Fibroblast of skin of right quadriceps (primary cell): Measurements from ENCODE around the gene NUP62CL.
"Not testable (repeated sequence)": the region's sequence is repeated elsewhere in the genome, so short reads cannot be mapped to it uniquely, and the experiment has no call there.

Source experiments
- DNase-seq: peaks from one replicate; pipeline ENCODE4 v3.0.0-alpha.2; 2013

Gene NUP62CL

DNA sequence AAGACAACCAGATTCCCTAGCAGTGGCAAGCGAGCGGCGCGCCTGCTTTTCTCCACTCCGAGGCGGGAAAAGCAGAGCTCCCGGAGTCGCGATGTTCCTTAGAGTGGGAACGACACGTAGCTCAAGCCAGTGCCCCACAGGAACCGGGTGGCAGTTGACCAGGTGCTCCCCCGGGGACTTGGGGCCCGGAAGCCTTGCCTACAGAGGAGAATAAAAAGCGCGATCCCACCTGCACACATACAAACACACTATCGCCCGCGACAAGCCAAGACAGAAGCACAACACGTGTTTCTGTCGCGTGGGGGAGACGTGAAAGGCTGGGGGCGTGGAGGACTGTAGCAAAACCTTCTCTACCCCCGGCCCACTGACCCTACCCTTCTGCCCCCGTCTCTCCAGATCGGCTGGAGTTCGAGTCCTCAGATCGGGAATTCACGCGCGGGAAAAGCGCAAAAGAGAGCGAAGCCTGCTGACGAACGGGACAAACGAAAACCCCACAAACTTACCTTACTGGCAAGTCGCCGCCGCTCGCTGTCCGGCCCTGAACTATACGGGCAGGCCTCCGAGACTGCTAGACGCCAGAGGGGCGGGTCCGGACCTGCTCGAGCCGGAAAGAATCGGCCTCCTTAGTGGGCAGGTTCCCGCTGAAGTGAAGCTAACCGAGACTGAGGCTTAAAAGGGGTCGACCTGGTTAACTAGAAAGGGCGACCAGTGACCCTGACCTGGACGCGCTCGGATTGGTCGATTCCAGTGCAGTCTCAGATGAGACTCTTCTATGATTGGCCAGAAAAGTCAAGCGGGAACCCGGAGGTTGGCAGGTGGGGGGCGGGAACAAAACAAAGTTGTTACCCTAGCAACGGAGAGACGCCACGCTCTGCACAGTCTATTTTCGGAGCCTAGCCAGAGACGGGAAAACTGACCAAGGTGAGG is at the start of gene NUP62CL, which contains the start of gene DNAAF6:
Gene NUP62CL, minus strand, starts transcription at position 664 of the 927 bp plus-strand sequence. CDS start 31,287 bp downstream, outside the sequence.
Gene DNAAF6, plus strand, starts transcription at position 842 of the 927 bp plus-strand sequence. CDS start 6,265 bp downstream, outside the sequence.
- DNase-seq = peak; percentile 16

DNA sequence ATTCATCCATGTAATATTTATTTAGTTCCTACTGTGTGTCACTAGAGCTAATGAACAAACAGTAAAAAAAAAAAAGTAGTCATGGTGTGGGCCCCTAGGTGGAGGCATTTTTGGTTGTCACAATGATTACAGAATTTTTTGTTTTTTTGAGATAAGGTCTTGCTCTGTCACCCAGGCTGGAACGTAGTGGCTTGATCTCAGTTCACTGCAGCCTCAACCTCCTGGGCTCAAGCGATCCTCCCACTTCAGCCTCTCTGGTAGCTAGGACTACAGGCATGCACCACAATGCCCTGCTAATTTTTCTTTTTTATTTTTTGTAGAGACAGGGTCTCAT is 22.2 kb upstream of the NUP62CL start:
- DNase-seq = no peak

- DNase-seq = no peak
Measured at GRCh38 chrX:107227780-107228485, 21.7 kb upstream of the NUP62CL start.

- DNase-seq = no peak
Measured at GRCh38 chrX:107226757-107227156, 20.5 kb upstream of the NUP62CL start.

- DNase-seq = no peak
Measured at GRCh38 chrX:107213477-107213876, 7.2 kb upstream of the NUP62CL start.

DNA sequence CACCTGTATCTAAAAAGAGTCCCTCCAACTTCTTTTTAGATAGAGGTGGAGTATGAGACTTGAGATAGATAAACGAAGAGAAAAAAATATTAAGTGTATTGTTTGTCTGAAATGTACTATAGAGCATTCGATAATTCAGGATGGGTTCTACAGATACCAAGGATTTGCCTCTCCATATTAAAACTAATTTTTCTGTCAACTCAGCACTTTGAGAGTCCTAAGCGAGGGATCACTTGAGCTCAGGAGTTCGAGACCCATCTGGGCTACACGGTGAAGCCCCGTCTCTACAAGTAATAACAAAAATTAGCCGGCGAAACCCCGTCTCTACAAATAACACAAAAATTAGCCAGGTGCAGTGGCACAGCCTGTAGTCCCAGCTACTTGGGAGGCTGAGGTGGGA is 1.7 kb upstream of the NUP62CL start:
- no peak for DNase-seq

DNA sequence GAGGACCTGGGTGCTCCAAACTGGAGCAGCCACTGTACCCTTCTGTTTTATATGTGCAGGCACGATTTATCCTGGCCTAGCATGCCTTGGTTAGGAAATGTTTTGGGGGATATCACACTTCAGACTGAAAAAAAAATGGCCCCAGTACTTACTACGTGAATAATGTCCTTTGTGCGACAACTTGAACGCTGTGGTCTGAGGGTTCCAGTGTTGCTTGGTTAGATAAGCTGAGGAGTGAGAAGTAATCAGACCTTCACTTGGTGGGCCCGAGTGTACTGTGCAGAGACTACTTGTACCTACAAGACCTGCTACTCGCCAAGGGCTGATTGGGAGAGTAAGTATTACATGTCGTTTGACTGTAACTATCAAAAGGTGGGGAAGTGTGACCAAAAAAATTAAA is 856 bp upstream of the NUP62CL start:
- no peak for DNase-seq

DNA sequence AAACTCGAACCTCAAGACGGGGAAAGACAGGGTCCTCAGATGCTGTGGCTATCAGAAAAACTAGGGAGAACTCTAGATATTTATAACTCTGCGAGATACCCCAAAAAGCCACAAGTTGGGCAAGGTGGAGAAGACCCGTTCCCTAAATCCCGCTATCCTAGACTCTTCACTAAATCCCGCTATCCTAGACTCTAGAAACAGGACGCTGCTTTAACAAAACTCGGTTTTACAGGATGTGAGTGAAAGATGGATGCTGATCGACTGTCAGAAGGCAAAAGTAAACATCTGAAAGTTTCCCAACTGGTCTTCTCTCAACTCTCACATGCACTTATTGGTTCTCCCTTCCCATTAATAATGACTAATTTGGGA is 448 bp upstream of the NUP62CL start:
- DNase-seq = no peak

DNA sequence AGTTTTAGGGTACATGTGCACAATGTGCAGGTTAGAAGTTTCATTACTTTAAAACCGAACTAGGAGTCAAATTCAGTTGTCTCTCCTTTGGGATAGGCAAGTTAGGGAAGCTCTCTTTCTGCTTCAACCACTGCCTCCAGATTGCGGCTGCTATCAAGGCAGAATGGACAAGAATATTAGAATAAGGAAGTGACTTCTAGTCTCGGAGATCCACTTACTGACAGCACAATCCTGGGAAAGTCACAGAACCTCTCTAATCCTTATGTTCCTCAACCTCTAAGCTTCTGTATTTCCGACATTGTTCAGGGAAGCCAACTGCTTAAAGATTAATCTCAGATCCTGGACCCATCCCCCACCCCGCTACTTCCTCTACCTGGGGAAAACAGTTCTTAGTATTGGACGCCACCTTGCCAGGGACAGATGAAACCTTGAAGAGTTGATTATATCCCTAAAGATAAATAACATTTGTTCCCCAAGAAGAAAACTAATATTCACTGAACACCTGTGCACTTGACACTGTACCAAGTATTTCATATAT is 2.1 kb downstream of the NUP62CL start:
- no peak for DNase-seq

DNA sequence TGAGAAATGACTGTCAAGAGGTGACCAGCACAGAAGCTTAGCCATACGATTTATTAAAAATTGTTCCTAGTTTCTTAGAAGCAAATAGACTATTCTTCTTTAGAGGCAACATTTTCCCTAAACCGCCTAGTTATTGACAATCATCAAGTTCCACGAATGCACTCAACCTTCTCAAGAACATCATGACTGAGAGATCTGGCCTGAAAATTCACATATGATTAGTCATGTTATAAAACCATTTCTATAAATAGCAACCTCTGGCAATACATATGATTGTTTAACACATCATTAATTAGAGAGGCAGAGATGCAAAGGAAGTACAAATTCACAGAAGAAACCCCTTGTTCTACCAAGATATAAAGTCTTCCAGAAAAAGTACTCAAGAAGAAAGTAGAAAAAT is 6.7 kb downstream of the NUP62CL start:
- no peak for DNase-seq

GRCh38 chrX:107198074-107198473 is 8.2 kb downstream of the NUP62CL start:
- not testable (repeated sequence) for DNase-seq

DNA sequence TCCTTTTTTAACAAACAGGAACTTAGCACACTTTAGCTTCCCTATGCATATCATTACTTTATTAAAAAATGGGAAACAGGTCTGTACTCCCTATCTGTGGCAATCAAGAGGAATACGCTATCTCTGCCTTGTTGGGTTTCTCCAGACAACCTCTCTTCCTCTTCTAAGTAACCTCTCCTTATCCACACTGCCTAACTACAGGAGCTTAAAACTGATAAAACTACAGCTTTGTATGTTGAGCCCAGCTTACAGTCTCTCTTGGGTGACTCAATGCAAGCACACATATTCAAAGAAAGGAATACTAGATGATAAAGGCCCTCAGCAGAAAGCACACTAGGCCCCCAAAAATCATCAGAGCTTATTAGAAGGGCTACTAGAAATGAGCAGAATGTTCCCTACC is 8.9 kb downstream of the NUP62CL start:
- DNase-seq = no peak

DNA sequence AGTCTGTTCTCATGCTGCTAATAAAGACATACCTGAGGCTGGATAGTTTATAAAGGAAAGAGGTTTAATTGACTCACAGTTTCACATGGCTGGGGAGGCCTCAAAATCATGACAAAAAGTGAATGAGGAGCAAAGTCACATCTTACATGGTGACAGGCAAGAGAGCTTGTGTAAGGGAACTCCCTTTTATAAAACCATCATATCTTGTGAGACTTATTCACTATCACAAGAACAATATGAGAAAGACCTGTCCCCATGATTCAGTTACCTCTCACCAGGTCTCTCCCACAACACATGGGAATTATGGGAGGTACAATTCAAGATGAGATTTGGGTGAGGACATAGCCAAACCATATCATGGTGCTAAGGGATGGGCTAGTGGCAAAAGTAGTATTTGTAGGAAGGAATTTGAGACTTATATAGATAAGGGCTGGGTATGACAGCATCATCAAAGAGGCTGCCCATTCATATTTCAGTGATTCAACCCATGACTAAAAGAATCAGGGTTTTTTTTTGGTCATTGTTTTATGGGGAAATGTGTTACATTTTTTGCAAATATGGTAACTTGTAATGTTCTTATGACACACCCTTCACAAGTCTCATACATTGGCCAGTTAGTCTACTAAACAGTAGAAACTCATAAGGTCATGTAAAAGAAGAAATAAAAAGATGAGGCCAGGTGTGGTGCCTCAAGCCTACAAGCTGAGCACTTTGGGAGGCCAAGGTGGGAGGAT is 34.7 kb downstream of the NUP62CL start:
- DNase-seq = no peak

GRCh38 chrX:107168712-107169111 is 37.5 kb downstream of the NUP62CL start:
- no peak for DNase-seq

GRCh38 chrX:107168257-107168656 is 38.0 kb downstream of the NUP62CL start:
- DNase-seq = no peak

DNA sequence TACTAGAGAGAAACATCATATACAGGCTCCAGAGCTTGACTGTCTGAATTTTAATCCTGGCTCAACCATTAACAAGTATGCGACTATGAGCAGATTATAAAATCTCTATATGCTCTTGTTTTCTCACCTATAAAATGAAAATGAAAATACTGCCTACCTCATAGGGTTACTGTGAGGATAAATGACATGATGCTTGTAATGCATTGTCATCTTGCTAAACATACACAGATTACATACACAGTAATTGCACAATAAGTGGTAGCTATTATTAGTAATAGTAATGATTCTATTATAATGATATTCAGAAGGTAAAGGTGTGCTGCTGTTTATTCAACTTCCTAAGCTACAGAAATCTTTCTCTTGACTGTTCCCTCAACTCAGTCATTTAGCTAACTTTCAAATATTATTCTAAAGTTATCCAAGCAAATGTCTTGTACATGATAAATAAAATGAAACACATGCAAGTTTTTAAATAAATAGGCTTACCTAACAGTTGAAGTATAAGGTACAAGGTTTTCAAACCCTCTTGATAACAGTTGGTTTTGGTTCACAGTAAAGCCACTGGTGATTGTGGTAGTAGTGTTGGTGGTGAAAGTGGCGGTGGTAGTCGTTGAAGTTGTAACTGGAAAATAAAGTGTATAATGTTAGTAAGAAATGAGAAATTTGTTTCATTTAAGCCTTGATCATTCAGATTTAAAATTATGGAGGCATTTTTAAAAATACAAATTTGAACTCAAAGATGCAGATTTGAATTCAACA is 38.9 kb downstream of the NUP62CL start:
- DNase-seq = no peak

DNA sequence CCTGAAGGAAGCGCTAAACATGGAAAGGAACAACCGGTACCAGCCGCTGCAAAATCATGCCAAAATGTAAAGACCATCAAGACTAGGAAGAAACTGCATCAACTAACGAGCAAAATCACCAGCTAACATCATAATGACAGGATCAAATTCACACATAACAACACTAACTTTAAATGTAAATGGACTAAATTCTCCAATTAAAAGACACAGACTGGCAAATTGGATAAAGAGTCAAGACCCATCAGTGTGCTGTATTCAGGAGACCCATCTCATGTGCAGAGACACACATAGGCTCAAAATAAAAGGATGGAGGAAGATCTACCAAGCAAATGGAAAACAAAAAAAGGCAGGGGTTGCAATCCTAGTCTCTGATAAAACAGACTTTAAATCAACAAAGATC is 48.6 kb downstream of the NUP62CL start:
- not testable (repeated sequence) for DNase-seq

GRCh38 chrX:107155621-107156430 is 50.4 kb downstream of the NUP62CL start:
- DNase-seq = not testable (repeated sequence)

GRCh38 chrX:107154787-107155620 is 51.2 kb downstream of the NUP62CL start:
- DNase-seq = peak; percentile 17

GRCh38 chrX:107153005-107153404 is 53.2 kb downstream of the NUP62CL start:
- DNase-seq = no peak
